ENCODE data around the gene SCLY.
"Not testable (repeated sequence)": the region's sequence is repeated elsewhere in the genome, so short reads cannot be mapped to it uniquely, and the experiment has no call there.

SCLY gene

DNA sequence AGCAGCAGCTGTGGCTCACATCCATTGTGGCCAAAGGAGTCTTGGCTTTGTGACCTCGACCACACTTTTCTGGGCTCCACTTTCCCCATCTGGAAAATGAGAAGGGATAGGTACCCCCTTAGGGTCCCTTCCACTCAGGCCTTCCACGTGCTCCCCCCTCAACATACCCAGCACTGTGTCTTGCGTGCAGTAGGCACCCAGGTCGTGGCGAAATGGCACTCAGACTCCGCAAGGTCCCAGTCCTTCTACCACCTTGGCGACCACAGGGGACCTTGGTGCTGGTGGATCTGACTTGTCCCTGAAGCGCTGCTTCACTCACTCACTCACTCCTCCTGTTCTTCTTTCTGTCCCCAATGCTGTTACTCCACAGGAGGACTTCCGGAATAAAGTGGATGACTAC lies 19.9 kb upstream of the SCLY start:
- no peak for DNase-seq

DNA sequence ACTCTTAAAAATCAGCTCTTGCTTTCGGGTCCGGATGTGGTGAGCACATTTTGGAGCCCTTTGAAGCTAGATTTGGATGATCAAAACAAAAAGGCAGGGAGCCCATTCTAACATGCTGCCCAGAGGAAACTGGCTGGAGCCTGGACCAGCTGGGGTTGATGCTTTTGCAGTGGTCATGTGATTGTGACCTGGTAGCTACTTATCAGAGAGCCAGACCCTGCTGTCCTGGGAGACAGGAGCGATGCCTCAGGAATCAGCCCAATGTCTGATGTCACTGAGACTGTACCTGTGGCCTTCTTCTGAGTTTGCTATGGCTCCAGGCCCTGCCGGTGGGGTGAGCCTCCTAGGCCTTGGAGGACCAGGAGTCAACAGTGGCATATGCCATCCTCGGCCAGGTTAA lies 18.7 kb upstream of the SCLY start:
- DNase-seq = no peak

DNA sequence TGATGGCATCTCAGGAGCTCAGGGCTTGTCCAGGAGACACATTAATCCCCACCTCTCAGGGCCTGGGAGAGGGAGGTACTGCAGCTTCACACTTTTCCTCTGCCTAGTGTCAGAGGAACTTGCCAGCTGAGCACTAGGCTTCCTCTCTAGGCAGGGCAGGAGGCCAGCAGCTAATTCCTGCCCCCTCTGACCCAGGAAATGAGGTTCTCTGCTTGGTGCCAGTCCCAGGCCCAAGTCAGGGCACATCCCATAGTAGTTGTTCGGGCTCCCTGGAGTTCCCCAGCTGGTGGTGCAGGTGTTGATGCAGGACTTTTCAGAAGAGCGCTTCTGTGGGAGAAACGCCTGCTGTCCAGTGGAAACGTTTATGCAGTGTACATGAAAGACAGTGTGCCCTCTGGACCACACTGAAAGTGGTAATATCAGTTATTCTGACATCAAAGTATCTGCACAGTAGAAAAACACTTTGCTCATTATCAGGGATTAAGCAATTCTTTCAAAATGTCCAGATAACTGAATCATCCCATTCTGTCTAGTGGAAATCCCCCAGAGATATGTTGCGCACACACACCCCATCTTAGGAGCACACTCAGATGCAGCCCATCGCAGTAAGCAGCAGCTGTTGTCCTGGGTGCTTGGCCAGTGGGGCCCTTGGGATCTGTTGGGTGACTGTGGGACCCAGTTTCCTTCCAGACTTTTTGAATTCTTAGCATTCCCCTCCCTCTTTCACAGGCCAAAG lies 17.8 kb upstream of the SCLY start:
- DNase-seq = no peak

DNA sequence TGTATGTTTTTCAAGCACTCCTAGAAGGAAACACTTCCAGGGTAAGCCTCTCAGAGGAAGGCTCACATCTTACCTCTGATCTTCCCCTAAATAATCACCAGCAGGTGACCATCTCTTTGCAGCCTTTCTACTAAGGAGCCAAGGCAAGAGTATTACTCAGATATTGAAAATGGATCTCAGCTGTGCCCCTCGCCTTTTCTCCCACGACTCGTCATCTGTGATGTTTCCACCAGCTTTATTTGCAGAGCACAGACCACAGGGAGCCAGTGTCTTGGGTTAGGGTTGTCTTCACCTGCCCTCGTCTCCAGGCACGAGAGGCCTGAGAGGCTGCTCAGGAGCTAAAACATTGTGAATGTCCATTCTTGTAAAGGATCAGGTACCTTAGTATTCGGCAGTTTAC lies 16.9 kb upstream of the SCLY start:
- no peak for DNase-seq

DNA sequence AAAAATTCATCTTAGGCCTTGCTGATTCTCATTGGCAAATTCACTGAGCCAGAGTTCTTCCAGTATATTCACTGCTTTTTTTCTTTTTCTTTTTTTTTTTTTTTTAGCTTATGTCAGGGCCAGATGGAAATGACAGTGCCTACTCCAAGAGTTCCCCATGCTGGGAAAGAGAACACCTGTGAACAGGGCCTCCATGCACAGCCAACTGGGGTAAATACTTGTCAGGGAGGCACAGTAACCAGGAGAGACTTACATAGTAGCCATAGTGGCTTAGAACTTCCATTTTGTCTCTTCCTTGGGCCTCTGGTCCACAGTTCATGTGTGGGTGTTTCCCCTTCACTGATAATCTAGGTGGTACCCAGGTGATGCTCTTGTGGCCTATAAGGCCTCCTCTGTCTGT lies 15.2 kb upstream of the SCLY start:
- no peak for DNase-seq

DNA sequence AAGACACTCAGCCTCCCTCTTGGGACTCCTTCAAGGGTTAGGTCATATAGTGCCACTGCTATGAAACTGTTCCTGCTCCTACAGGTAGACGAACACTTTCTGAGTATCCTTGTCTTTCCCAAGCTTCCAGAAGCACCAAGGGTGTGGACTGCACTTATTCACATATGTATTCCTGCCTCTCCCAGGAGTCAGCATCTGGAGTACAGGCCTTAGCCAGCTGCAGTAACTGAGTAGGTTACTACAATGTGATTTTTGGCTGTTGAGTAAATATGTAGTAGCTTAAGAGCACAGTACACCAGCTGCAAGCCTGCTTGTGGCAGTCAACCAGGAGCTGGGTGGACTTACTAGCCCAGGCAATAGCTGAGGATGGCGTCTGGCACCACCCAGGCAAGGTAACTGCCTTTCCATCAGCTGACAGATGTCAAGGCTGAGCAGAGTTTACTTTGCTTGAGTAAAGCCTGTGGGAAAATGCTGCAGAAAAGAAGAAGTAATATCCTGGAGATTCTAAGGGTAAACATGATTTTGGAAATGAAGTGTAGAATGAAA lies 14.0 kb upstream of the SCLY start:
- no peak for DNase-seq

DNA sequence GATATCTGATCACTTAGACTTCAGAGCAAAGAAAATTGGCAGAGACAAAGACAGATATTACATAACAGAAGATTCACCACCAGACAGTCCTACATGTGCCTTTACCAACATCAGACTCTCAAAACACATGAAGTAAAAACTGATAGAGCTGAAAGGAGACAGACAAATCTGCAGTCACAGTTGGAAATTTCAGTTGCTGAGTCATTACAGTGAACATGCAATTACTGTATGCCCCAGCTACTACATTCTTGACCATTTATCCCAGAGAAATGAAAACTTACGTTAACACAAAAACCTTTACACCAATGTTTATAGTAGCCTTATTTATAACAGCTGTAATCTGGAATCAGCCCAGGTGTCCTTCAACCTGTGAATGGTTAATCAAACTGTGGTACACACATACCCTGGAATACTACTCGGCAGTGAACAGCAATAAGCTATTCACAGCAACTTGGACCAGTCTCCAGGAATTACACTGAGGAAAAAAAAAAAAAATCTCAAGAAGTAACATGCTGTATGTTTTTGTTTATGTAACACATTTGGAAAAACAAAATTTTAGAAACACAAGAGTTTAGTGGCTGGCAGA lies 7.5 kb upstream of the SCLY start:
- no peak for DNase-seq

DNA sequence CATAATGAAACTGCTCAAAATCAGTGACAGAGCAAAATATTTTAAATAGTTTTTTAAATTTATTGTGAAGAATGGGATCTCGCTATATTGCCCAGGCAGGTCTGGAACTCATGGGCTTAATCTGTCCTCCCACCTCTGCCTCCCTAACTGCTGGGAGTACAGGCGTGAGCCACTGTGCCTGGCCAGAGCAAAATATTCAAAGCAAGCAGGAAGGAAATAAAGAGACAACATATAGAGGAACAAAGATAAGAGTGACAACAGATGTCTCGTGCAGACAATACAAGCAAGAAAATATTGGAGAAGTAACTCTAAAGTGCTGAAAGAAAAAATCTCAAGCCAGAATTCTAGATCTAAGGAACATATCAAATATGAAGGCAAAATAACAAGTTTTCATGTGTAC lies 5.0 kb upstream of the SCLY start:
- DNase-seq = no peak

DNA sequence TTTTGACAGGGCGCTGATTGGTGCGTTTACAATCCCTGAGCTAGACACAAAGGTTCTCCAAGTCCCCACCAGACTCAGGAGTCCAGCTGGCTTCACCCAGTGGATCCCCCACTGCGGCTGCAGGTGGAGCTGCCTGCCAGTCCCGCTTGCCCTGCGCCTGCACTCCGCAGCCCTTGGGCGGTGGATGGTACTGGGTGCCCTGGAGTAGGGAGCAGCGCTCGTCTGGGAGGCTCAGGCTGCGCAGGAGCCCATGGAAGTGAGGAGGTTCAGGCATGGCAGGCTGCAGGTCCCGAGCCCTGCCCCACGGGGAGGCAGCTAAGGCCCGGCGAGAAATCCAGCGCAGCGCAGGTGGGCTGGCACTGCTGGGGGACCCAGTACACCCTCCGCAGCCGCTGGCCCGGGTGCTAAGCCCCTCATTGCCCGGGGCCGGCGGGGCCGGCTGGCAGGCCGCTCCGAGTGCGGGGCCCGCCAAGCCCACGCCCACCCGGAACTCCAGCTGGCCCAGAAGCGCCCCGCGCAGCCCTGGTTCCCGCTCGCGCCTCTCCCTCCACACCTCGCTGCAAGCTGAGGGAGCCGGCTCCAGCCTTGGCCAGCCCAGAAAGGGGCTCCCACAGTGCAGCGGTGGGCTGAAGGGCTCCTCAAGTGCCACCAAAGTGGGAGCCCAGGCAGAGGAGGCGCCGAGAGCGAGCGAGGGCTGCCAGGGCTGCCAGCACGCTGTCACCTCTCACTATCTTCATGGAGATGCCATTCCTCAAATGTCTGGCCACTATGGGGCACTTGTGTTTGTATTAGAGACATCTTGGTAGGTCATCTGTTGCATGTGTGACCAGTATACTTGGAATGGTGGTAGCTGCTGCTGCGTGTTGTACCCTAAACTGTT lies 2.9 kb upstream of the SCLY start:
- DNase-seq = not testable (repeated sequence)

DNA sequence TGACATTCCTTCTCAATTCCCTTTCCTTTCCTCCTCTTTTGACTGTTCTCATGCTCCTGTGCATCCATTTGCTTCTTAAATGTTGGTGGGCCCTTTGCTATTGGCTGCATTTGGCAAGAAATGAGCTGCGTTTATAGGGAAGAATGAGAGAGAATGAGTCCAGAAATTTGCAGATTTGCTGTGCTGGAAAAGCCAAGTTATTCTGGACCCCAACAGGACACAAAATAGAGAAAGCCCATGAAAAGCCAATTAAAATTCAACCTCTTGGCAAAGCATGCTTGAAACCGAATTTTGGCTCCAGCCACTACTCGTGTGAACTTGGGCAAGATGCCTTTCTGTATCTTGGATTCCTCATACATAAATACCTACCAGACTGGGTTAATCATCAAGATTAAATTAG lies 1.3 kb upstream of the SCLY start:
- DNase-seq = no peak

DNA sequence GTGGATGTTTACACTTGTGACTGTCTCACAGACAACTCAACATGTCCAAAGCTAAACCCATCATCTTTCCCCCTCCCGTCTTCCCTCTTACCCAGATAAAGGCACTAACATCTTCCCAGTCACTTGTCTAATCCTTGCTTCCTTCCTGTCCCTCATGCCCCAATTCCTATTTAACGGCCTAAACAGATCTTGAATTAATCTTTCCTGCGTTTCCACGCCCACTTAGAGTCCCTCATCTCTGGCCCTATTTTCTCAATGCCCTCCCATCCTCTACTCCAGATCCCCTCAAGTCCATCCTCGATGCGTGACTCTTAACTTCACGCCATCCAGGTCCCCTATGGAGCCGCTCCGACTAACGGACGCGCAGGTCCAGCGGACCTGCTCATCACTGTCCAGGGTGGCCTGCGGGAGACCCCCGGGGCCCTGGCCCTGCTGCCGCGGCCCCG lies 682 bp upstream of the SCLY start:
- no peak for DNase-seq

DNA sequence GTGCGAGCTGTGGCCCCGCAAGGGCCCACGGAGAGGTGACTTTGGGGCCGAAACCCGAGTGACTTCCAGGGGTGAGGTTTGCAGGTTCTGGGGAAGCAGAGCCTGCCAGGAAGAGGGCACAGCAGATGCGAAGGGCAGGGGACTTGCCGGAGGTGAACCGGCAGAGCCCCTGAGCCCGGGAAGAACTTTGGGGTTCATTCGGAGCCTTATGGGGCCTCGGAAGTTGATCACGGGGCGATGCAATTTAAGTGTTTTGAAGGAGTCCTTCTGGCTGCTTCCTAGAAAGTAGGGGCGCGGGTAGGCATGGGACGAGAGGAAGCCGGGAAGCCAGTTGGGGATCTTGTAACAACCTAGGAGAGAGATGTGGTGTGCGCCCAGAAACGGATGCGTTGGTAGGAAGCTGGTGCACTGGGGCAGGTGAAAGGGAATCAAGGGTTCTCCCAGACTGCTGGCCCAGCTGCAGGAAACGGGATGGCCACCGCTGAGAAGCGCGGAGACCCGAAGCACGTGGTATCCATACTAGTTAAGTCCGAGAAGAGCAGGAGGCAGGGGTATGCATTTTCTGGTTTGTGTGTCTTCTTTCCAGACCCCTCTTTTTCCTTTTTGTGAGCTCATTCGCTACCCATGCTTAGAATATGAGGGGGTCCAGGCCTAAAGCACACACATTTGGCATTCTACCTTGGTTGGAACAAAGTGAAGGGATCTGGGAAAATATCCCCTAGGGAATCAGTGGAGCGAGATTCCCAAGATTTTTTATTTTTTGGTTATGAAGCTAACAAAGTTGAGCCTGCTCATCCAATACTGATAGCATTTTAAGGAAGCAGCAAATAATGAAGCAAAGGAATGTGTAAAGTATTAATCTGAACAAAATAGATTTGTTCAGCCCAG lies 758 bp downstream of the SCLY start:
- peak in 1 of 2 experiments; percentile 20 for DNase-seq

DNA sequence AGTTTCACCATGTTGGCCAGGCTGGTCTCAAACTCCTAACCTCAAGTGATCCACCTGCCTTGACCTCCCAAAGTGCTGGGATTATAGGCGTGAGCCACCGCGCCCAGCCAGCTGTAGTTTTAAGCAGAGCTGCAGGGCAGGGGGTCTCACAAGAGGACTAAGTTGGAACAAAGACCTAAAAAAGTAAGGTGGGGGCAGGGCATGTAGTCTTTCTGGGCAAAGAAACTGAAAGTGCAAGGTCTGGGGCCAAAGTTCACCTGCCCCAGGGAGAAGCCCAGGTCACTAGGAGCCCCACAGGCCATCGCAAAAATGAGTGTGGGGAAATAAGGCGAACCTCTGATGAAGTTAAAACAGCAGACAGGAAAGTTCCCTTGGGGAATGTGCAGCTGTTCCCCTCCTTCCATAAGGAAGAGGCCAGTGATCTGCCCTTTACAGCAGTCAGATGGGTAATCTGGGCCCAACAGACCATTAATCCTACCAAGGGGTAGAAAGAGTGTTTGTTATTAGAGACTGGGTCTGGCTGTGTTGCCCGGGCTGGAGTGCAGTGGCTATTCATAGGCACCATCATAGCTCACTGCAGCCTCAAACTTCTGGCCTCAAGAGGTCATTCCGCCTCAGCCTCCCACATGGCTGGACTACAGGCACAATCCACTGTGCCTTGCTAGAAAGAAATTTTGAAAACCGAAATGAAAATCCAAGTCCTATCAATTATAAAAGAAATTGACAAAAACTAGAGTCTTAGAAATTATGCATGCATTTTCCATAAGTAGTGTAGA lies 2.8 kb downstream of the SCLY start:
- DNase-seq = no peak

DNA sequence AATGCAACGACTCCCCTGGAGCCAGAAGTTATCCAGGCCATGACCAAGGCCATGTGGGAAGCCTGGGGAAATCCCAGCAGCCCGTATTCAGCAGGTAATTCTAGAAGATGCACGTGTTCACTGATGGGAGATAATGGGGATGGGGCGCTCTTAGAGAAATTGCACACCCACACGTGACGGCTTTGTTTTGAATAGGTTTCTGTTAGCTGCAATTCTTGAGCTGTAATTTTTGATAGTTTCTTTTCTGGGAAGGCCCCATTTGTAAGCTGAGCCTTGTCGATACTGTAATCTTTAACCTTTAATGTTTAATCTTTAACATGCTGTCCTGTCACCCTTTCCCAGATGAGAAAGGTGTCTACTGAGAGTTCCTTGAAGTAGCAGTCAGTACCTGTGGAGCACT lies 3.6 kb downstream of the SCLY start:
- no peak for DNase-seq

DNA sequence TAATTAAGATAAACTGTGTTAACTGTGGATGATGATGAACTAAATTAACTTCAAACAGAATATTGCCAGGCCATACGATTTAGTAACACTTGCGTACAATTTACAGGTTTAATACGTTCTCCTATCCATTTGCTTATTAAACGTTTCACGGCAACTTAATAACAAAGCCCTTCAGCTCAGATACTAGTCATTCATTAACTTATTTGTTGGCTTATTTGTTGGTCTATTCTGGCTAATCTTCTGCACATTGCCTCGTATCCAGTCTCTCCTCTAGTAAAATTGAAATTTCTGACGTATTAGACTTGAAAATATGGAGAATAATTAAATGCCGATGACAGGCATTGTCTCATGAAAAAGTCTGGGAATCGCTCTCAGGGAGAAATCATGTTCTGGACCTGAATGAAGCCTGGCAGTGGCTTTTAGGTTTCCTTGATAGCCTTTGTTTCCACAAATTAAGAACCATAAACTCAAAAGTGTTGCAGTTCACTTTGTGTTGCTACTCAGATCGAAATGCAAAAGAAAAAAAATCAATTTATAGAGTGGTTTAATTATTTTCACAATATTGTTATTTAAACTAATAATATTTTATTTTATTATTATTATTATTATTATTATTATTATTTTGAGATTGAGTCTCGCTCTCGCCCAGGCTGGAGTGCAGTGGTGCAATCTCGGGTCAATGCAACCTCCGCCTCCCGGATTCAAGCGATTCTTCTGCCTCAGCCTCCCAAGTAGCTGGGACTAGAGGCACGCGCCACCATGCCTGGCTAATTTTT lies 4.5 kb downstream of the SCLY start:
- no peak for DNase-seq

DNA sequence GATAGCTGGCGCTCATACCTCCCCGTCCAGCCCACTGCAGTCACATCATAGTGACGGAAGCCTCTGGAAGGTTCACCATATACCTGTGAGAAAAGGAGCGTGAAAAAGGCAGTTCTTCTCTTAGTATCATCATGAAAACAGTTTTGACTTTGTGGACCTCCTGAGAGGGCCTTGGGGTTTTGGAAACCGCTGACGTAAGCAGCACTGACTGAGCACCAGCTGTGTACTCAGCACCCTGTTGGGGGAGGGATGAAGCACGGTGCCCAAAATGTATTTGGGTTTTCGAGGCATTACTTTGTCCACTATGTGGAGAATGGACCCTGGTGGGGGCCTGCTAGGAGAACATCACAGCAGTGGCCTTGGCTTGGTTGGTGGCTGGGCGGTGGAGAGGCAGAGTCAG lies 5.4 kb downstream of the SCLY start:
- DNase-seq = no peak

DNA sequence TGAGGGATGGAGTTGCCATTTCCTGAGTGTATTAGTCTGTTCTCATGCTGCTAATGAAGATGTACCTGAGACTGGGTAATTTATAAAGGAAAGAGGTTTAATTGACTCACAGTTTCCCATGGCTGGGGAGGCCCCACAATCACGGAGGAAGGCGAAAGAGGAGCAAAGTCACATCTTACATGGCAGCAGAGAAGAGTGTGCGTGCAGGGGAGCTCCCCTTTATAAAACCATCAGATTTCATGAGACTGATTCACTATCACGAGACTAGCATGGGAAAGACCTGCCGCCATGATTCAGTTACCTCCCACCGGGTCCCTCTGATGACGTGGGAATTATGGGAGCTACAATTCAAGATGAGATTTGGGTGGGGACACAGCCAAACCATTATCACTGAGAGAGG lies 5.9 kb downstream of the SCLY start:
- DNase-seq = peak in 1 of 2 experiments; percentile 12

DNA sequence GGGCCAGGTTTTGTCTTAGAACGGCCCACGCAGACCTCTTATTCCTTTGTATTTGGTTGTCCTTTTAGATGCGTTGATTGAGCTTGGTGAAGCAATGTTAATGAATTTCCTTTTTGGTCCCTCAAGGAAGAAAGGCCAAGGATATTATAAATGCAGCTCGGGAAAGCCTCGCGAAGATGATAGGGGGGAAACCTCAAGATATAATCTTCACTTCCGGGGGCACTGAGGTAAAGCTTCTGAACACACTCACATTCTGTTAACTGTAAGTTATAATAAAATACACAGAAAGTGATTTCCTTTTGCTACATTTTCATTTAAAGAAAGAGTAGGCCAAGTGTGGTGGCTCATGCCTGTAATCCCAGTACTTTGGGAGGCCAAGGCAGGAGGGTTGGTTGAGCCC lies 7.1 kb downstream of the SCLY start:
- no peak for DNase-seq

DNA sequence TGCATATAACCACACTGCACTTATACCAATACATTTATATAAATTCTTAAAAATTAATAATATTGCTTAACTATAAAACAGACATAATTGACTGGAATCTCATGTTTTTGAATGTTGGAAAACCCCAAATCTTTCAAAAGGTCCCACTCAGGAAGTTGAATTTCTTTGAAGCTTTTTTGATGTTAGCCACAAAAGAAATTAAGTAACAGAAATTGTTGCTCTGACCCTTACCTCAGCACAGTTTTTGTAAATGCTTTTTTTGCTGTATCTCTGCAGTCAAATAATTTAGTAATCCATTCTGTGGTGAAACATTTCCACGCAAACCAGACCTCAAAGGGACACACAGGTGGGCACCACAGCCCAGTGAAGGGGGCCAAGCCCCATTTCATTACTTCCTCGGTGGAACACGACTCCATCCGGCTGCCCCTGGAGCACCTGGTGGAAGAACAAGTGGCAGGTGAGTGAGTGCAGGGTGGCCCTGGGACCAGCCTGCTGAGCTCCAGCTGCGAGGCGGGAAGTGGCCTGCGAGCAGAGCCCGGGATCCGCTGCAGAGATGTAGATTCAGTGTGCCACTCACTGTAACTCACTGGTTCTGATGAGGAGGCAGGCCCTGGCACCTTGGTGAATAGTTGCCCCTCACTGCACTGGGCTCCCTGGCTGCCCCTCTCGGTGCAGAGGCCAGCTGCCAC lies 8.4 kb downstream of the SCLY start:
- DNase-seq = no peak

DNA sequence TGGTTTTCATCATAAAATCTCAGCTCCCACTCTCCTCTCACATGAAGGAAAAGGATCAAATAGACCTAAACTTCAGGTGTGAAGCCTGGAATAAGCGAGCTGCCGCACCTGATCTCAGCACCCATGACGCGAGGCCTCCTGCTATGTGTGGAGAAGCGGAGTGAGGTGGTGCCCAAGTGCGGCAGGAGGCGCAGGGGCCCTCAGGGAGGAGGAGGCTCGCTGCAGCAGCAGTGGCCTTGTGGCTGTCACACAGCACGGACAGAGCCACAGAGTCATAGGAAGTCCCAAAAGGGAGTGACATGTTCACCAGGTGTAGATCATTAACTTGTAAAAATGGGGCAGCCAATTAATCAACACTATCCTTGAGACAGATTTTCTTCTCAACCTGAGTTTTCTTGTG lies 9.1 kb downstream of the SCLY start:
- no peak for DNase-seq
